NCI-H526 treated with DMSO at 0.1 percent for 48 hours (cell line): ENCODE measurements around the gene KRT25.
"Not testable (repeated sequence)": the region's sequence is repeated elsewhere in the genome, so short reads cannot be mapped to it uniquely, and the experiment has no call there.

Experiments used
- DNase-seq: peaks from one replicate; lab custom pipeline; 2025; lab: John Stamatoyannopoulos, UW

The KRT25 gene

GRCh38 chr17:40751065-40751464 is 4.1 kb downstream of the KRT25 start:
- no peak for DNase-seq

DNA sequence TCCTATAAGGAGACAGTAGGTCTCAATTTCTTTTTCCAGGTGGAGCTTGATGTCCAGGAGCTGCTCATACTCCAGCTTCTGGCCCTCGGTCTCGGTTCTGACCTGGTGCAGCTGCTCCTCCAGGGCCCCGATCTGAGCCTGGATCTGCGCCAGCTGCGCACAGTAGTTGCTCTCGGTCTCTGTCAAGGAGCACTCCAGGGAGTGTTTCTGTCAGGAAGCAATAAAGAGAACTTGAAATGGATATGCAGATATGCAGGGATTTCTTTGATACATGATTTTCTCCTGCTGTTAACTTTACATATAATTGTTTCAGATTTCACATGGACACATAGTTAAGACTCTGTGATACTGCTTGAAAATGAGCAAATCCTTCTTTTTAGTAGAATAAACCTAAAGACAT is 4.7 kb downstream of the KRT25 start:
- no peak for DNase-seq

DNA sequence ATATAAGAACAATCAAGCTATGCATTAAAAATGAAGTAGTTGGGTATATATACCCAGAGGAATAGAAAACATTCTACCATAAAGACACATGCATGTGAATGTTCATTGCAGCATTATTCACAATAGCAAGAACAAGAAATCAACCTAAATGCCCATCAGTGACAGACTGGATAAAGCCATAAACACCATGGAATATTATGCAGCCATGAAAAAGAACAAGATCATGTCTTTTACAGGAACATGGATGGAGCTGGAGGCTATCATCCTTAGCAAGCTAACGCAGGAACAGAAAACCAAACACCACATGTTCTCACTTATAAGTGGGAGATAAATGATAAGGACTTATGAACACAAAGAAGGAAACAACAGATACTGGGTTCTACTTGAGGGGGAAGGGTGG is 6.5 kb downstream of the KRT25 start:
- DNase-seq = not testable (repeated sequence)

DNA sequence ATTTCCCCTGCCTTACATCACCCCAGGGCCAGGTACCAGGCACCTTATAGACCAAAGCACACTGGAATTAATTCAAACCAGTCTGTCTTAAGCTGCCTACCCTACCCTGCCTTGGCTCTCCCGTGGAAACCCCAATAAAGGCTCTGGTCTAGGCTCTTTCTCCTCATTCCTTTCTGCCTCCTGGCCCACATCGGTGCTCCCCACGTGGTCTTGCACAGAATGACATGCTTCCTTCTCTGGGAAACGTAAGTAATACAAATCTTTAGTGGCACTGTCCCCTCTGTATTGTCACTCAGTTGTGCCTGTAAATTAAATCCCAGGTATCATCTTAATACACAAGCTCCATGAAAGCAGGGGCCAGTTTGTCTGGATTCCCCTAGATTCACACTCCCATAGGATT is 16.6 kb downstream of the KRT25 start:
- no peak for DNase-seq

DNA sequence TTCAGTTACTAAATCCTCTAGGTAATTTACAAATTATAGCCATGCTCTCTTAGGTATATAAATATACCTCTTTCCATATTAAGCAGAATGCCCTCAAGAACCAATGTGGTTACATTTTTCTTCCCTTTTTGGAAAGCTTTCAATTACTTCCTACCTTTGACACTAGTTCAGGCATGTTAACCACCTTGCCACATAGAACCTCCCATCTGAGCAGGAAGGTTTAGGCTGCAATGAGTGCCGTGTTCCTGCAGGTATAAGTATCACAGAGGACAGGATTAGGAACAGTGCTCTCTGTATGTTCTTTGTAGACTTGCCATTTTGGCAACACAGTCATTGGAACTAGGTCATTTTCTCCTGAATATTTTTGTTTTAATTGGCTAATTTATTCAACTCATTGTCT is 20.1 kb downstream of the KRT25 start:
- no peak for DNase-seq

DNA sequence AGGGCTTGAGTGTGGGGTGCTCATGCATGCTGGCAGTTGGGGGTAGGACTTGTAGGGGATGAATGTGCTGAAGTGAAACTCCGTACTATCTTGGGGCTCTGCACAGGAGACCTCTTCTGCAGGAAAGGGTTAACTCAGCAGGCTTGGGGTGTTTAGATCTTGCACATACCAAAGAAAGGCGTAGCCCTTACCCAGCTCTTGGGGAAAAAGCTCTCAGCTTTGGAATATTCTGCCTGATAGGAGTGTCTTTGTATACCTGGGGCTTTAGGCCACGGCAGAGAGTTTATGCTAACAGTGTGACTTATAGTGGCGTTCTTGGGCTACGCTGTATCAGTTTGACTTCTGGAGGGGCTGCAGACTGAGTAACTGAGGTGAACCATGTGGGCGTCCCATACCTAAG is 21.1 kb downstream of the KRT25 start:
- no peak for DNase-seq

- no peak for DNase-seq
Observed at GRCh38 chr17:40730970-40731369, 24.2 kb downstream of the KRT25 start.

DNA sequence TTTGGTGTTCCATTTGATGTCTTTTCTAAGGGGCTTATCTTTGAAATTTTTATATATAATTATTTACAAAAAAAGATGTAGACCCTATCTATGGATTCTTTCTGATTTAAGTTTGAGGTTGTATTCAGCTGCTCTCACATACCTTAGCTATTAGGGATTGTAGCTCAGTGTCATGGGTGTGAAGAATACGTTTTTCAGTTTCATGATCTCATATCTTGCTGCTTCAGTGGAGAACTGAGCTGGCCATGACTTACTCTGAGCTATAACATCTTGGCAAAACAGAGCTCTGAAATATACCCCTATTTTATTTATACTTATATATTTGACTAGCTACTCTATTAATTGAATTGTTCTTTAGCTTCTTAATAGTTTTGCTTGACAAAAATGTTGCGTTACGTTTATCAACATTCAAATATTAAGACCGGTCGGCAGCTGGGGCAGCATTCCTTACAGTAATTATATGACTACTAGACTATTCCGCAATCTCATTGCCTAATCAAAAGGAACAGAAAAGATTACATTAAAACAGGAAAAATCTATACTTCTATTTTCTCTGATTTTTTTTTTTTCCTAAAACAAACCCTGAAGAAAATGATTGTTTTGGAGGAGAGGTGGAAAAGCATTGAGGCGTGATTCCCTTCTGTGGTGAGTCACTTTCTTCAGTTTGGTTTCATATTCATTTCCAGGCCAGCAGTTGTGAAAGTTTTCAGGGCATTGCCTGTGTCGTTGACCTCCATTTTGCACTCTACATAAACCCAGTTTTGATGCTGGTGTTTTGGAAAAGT is 27.5 kb downstream of the KRT25 start:
- DNase-seq = no peak

- no peak for DNase-seq
Observed at GRCh38 chr17:40726919-40727318, 28.2 kb downstream of the KRT25 start.

GRCh38 chr17:40724656-40725055 is 30.5 kb downstream of the KRT25 start:
- DNase-seq = no peak

- no peak for DNase-seq
Observed at GRCh38 chr17:40722241-40722640, 32.9 kb downstream of the KRT25 start.

DNA sequence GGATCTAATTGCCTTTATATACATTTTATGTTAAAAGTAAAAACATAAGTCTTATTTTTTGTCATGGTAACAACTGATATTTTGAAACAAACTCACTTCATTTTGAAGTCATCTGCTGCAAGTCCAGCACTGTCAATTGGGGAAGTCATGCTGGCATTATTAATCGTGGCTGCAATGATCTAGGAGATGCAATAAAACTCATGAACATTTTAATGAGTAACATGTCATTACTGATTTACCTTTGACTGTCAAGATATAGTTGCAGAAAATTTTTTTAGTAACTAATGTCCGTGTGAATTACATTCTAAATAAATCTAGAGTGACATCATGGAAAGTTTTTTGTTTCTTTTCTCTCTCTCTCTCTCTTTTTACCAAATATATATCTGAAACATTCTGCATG is 34.2 kb downstream of the KRT25 start:
- DNase-seq = no peak

DNA sequence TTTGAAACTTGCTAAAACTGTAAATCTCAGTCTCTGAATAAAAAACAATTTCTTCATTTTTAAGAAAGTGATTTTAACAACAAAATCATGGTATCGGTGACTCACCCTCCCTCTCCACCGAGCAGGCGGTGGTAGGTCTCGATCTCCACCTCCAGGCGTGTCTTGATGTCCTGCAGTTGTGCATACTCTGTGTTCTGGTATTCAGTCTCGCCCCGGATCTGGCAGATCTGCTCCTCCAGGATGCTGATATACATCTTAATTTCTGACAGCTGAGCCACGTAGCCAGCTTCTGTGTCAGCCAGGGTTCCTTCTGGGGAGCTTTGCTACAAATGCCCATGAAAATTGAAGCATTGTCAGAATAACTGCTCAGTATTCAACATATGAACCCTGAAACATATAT is 36.2 kb downstream of the KRT25 start:
- no peak for DNase-seq

DNA sequence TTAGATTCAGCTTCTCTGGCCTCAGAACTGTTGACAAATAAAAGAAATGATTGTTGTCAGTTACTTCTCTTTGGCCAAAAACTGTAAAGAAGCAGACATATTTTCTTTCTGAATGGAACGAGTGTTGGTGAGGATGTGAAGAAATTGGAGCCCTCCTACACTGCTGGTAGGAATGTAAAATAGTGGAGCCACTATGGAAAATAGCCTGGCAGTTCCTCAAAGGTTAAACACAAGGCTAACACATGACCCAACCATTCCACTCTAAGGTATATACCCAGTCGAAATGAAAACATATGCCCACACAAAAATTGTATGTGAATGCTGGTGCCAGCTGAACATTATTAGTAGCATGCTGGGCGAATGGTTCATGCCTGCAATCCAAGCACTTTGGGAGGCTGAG is 37.4 kb downstream of the KRT25 start:
- no peak for DNase-seq

- DNase-seq = no peak
Observed at GRCh38 chr17:40714473-40714872, 40.7 kb downstream of the KRT25 start.

GRCh38 chr17:40707745-40708144 is 47.4 kb downstream of the KRT25 start:
- DNase-seq = no peak

GRCh38 chr17:40705584-40705983 is 49.5 kb downstream of the KRT25 start:
- no peak for DNase-seq

GRCh38 chr17:40703652-40704051 is 51.5 kb downstream of the KRT25 start, which contains the start of gene KRT24:
Gene KRT24 (minus strand): TSS chr17:40703752. CDS start chr17:40703693, 59 bp downstream.
- DNase-seq = no peak

GRCh38 chr17:40702271-40702670 is 52.9 kb downstream of the KRT25 start:
- DNase-seq = no peak

- no peak for DNase-seq
Observed at GRCh38 chr17:40699853-40700252, 55.3 kb downstream of the KRT25 start.

DNA sequence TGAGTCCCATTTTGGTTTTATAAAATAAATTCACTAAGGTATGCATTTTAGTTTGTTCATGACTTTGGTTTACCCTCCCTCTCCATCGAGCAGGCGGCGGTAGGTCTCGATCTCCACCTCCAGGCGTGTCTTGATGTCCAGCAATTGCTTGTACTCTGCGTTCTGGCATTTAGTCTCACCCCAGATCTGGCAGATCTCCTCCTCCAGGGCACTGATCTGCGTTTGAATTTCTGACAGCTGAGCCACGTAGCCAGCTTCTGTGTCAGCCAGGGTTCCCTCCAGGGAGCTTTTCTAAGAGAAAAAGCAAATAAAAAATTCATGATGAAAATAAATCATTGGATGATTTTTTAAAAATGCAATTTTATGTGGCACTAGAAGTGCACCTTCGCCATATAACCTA is 55.8 kb downstream of the KRT25 start:
- no peak for DNase-seq
